PFSK-1 (cell line): ENCODE measurements around the gene TYK2.

Experiments
- FOXP2 ChIP-seq: optimal IDR thresholded peaks from 2 replicates; pipeline ENCODE3; 2011; ENCODE audit warnings: borderline replicate concordance, control low read depth, inconsistent platforms; ENCODE audit not compliant: insufficient read depth; ENCODE audit errors: extremely low read length, extremely low read depth
- POLR2AphosphoS5 ChIP-seq: IDR thresholded peaks from 2 replicates; pipeline ENCODE4 v1.6.1; 2012; ENCODE audit warnings: low read depth, mild to moderate bottlenecking, control low read depth, low read length, moderate library complexity
- SIN3A ChIP-seq: IDR thresholded peaks from 2 replicates; pipeline ENCODE4 v1.6.1; 2012; ENCODE audit warnings: mild to moderate bottlenecking, low read length, moderate library complexity, borderline replicate concordance; ENCODE audit not compliant: insufficient read depth
- TAF1 ChIP-seq: IDR thresholded peaks from 2 replicates; pipeline ENCODE4 v1.6.1; 2012; ENCODE audit warnings: low read length, control low read depth, borderline replicate concordance; ENCODE audit not compliant: insufficient read depth
- TF ChIP-seq, protein P1 (sequence below), 2 experiments: IDR thresholded peaks; 2 replicates each; pipeline versions ENCODE4 v1.6.1 to v1.8.0; 2011 to 2012; ENCODE audit warnings: low read depth in 2 of 2, low read length in 2 of 2, control low read depth in 1 of 2, inconsistent platforms in 1 of 2, mild to moderate bottlenecking in 1 of 2, moderate library complexity in 1 of 2; ENCODE audit not compliant: insufficient read depth in 1 of 2

TYK2 gene

GRCh38 chr19:10332158-10332964 lies 48.0 kb downstream of the TYK2 start:
- TF ChIP-seq POLR2AphosphoS5 (no peak; the same call in 1 of the 2 replicates), FOXP2 (no peak), TAF1 (peak; percentile 31; the same call in 1 of the 2 replicates), SIN3A (peak; percentile 69; the same call in 1 of the 2 replicates)
- TF ChIP-seq, protein P1, sequence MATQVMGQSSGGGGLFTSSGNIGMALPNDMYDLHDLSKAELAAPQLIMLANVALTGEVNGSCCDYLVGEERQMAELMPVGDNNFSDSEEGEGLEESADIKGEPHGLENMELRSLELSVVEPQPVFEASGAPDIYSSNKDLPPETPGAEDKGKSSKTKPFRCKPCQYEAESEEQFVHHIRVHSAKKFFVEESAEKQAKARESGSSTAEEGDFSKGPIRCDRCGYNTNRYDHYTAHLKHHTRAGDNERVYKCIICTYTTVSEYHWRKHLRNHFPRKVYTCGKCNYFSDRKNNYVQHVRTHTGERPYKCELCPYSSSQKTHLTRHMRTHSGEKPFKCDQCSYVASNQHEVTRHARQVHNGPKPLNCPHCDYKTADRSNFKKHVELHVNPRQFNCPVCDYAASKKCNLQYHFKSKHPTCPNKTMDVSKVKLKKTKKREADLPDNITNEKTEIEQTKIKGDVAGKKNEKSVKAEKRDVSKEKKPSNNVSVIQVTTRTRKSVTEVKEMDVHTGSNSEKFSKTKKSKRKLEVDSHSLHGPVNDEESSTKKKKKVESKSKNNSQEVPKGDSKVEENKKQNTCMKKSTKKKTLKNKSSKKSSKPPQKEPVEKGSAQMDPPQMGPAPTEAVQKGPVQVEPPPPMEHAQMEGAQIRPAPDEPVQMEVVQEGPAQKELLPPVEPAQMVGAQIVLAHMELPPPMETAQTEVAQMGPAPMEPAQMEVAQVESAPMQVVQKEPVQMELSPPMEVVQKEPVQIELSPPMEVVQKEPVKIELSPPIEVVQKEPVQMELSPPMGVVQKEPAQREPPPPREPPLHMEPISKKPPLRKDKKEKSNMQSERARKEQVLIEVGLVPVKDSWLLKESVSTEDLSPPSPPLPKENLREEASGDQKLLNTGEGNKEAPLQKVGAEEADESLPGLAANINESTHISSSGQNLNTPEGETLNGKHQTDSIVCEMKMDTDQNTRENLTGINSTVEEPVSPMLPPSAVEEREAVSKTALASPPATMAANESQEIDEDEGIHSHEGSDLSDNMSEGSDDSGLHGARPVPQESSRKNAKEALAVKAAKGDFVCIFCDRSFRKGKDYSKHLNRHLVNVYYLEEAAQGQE (IDR thresholded peaks at IDR 0.05; ENCODE audit: insufficient read depth in 1 of 2, low read depth in 2 of 2, low read length in 2 of 2), result no peak; a peak in 1 of 4 replicates

- TF ChIP-seq FOXP2 (no peak), SIN3A (no peak), TAF1 (no peak), POLR2AphosphoS5 (no peak)
- TF ChIP-seq, protein P1 (IDR thresholded peaks at IDR 0.05; ENCODE audit: insufficient read depth in 1 of 2, low read depth in 2 of 2, low read length in 2 of 2), result no peak
These were observed 50.8 kb downstream of the TYK2 start for GRCh38 chr19:10329555-10329954.

DNA sequence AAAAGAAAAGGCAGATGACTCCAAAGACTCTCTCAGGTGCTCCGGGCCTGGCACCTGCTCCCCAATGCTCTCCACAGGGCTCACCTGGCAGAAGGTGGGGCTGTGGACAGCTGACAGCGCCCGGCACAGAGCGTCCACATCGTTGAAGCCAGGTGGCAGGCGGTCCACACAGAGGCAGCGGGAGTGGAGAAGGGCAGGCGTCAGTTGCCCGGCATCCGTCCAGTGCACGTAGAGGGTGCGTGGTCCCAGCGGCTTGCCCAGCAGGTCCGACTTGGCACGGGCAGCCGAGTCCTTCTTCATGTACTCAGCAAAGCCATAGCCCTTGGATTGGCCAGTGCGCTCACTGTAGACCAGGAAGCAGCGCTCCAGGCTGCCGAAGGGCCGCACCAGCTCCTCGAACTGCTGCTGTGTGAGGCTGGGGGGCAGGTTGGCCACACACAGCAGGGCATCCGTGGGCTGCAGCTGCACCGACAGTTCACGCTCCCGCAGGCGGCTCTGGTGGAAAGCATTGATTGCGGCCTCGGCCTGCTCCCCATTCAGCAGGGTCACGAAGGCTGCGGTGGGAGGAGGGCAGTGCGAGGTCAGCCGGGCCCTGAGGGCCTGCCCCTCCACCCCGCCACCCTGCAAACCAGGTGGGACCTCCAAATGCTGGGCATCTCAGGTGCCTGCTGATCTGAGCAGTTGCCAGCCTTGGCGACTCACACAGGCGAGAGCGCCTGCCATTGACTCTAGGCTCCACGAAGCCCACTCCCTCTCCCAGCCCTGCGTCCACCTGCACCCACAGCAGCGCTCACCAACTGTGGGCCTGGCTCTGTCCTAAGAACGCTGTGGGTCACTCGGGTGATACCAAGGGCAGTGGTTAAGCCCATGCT lies 51.6 kb downstream of the TYK2 start:
- TF ChIP-seq FOXP2 (no peak), SIN3A (no peak)

DNA sequence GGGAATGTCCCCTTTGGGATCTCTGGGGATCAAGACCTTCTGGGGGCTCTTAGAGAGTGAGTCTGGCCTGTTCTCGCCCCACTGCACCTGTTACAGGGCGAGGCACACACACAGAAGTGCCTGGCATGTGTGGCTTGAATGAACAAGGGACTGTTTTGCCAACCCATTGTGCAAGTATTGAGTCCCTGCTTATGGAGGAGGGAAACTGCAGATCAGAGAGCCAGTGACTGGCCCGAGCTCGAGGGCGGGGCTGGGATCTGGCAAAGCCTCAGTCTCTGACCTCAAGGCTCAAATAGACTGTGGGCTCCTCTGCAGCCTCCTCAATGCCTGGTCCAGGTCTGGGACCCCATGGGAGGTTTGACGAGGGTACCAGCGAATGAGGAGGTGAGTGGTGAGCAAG lies 52.6 kb downstream of the TYK2 start:
- TF ChIP-seq POLR2AphosphoS5 (no peak), FOXP2 (no peak), SIN3A (no peak), TAF1 (no peak)
- TF ChIP-seq, protein P1 (IDR thresholded peaks at IDR 0.05; ENCODE audit: insufficient read depth in 1 of 2, low read depth in 2 of 2, low read length in 2 of 2), result no peak

DNA sequence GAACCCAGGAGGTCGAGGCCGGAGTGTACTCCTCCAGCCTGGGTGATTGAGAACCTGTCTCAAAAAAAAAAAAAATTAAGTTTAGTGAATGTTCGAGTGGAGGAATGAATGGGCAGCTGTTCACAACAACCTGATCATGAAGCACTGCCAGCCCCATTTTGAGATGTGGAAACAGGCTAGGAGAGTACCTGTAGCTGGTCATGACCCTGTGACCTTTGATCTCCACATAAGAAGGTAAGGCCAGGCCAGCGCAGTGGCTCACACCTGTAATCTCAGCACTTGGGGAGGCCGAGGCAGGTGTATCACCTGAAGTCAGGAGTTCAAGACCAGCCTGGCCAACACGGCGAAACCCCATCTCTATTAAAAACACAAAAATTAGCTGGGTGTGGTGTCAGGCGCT lies 54.6 kb downstream of the TYK2 start:
- TF ChIP-seq POLR2AphosphoS5, result no peak

DNA sequence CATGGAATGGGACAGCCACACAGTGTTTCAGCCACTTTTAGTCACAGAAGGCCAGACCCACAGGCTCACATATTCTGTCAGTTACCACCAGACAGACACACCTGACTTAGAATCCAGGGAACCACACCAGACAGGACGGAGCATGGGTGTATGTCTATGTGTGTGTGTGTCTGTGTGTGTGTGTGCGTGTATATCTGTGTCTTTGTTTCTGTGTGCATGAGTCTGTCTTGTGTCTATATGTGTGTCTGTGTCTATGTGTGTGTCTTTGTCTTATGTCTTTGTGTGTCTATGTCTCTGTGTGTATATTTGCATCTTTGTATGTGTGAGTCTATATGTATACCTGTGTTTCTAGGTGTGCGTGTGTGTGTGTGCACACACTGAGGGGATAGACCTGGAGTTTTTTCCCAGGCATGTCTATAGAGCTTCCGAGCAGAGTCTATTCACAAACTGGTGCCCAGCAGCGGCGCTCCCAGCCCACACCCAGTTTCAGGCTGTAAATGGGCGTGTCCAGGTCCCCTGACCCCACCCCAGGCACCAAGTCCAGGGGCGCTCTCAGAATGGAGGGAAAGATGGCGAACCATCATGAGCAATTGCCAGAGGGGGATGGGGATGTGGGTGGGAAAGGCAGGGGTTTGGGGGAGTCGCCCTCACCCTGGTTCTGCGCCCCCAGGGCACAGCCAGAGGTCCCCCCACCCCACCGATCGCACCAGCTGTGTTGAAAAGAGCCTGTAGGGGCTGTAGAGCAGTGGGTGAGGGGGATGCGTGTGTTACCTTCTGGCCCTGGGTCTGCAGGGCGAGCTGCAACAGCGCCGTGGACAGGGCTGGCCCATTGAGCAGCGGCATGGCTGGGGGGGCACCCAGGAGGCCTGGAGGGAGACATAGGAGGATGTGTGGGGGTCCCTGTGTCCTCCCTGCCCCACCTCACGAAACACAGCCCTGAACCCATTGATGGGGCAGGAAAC lies 58.2 kb downstream of the TYK2 start:
- TF ChIP-seq FOXP2, result no peak
- TF ChIP-seq, protein P1 (IDR thresholded peaks at IDR 0.05; ENCODE audit: insufficient read depth in 1 of 2, low read depth in 2 of 2, low read length in 2 of 2), result no peak
- no peak for TF ChIP-seq TAF1
- no peak for TF ChIP-seq SIN3A
- no peak for TF ChIP-seq POLR2AphosphoS5
